GM12801 (cell line): Measurements from ENCODE around the gene DNAJC5.

Experiments used
- TF ChIP-seq, protein P1 (sequence below): IDR thresholded peaks from one replicate; pipeline ENCODE4 v1.5.1; 2011; ENCODE audit warnings: control low read depth; ENCODE audit not compliant: insufficient read length; ENCODE audit errors: extremely low read depth

DNAJC5 gene

DNA sequence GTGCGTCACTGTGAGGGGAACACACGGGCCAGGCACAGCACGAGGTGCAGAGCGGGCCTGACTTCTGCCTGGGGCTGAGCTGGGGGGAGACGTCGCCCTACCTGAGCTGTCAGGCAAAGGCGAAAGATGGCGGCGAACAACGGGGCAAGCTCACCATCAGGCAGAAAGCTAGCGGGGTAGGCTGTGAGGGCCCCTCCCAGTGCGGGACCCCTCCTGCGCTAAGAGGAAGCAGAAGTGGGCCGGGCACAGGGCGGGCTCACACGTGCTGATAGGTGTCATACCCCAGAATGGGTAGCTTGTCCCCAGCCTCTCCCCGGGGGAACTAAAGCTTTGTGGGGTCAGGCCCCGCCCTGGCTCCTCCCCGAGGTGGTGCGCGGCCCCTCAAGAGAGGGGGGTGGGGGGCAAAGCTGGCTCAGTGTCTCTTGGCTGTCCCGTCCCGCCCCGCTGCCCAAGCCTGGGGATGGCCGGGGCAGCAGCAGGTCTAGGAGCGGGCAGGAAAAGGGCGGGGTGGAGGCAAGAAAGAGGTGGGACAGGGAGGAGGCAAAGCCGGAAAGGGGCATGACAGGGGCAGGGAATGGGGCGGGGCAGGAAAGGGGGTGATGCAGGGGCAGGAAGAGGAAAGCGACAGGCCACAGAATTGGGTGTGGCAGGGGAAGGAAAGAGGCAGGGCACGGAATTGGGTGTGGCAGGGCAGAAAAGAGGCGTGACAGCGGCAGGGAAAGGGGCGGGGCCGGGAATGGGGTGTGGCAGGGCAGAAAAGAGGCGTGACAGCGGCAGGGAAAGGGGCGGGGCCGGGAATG, 46.6 kb downstream of the DNAJC5 start:
- TF ChIP-seq, protein P1, sequence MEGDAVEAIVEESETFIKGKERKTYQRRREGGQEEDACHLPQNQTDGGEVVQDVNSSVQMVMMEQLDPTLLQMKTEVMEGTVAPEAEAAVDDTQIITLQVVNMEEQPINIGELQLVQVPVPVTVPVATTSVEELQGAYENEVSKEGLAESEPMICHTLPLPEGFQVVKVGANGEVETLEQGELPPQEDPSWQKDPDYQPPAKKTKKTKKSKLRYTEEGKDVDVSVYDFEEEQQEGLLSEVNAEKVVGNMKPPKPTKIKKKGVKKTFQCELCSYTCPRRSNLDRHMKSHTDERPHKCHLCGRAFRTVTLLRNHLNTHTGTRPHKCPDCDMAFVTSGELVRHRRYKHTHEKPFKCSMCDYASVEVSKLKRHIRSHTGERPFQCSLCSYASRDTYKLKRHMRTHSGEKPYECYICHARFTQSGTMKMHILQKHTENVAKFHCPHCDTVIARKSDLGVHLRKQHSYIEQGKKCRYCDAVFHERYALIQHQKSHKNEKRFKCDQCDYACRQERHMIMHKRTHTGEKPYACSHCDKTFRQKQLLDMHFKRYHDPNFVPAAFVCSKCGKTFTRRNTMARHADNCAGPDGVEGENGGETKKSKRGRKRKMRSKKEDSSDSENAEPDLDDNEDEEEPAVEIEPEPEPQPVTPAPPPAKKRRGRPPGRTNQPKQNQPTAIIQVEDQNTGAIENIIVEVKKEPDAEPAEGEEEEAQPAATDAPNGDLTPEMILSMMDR, result no peak

DNA sequence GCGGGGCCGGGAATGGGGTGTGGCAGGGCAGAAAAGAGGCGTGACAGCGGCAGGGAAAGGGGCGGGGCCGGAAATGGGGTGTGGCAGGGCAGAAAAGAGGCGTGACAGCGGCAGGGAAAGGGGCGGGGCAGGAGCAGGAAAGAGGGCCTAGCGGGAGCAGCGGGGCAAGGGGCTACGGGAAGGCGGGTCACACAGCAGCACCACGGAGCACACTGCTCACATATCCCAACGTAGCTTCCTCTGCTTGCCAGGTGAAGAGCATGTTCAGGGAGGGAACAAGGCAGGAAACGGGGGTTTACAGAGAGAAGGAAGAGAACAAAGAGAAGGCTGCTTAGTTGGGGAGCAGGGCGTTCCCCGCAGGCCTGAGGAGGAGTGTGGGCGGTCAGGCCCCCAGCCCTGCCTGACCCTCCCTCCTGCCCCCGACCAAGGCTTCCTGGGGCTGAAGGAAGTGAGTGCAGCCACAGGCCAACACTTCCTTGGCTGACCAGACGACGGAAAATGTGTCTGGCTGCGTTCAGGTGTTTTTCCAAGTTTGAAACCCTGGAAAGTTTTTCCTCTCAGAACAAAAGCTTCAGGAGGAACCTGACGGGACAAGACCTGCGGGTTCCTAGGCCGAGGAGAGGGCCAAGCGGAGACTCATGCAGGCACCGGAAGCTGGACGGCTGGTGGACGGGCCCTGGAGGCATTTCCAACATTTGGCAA, 47.5 kb downstream of the DNAJC5 start:
- TF ChIP-seq, protein P1, result no peak

DNA sequence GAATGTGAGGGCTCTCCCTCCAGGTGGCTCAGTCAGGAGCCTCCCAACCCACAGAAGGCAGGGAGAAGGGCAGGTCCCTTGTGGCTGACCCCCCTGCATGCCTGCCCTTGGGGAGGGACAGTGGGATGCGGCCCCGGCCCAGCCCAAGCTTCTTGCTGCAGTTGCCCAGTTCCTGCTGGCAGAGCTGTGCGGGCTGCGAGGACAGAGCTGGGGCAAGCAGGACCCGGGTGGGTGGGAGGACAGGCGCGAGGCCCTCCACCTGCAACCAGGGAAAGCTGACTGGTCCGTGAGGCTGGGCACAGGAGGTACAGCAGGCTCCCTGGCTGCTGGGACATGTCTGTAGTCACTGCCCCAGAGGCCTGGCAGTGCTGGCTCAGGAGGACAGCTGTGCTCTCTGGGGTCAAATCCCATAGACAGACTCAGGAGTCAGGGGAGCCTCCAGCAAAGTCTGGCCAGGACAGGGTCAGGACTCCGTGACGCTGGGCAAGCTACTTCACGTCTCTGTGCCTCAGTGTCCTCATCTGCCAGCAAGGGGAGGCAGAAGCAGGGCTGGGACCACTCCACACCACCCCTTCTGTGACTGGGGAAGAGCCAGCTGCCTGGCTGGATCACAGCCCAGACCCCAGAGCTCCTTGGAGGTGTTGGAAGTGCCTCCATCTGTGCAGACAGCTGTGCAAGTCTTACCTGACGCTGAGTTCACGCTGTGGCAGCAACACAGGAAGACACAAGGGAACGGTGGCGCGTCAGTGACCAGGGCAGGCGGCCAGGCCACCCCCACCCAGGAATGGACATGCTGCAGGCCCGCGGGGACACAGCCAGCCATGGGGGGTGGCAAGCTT, 48.3 kb downstream of the DNAJC5 start:
- TF ChIP-seq, protein P1, result no peak

DNA sequence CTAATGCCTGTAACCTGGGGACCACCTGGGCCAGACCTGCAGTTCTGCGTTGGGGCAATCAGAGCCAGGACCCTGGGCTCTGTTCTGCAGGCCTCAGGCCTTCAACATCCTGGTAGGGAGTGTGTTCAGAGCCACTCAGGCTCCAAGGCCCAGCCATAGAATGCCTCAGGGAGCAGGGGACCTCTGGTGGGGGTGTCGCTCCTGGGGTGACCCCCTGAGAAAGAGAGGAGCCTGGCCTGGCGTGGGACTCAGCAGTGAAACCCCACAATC, 48.8 kb downstream of the DNAJC5 start:
- TF ChIP-seq, protein P1, result no peak

DNA sequence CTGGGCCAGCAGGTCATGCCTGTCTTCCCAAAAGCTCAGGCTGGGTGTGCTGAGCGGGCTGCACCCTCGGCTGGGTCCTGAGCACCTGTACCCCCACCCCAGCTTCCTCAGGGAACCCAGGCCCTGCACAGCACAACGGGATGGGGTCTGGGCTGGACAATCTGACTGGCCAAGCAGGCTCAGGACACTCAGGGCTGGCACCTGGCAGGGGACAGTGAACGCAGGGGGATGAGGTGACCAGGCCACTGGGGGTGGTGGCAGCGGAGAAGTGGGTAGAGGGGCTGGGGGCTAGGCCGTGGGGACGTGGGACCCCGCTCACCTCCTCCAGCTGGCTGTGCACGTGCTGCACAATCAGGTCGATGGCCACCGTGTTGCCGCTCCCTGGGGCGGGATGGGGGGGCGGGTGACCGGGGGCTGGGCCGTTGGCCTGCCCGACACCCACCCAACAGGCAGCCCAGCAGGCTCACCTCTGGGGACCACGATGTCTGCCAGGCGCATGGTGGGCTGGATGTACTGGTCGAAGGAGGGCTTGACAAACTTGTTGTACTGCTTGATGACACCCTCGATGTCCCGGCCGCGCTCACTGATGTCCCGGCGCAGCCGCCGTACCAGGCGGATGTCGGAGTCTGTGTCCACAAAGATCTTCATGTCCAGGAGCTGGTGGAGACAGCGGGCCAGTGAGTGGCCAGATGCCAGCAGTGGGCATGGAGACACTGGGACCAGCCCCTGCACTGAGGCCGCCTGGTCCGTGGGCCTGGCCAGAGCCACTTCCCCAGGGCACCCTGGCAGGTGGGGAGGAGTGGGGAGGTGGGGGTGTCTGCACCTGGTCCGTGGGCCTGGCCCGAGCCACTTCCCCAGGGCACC, 49.4 kb downstream of the DNAJC5 start:
- TF ChIP-seq, protein P1, result no peak

DNA sequence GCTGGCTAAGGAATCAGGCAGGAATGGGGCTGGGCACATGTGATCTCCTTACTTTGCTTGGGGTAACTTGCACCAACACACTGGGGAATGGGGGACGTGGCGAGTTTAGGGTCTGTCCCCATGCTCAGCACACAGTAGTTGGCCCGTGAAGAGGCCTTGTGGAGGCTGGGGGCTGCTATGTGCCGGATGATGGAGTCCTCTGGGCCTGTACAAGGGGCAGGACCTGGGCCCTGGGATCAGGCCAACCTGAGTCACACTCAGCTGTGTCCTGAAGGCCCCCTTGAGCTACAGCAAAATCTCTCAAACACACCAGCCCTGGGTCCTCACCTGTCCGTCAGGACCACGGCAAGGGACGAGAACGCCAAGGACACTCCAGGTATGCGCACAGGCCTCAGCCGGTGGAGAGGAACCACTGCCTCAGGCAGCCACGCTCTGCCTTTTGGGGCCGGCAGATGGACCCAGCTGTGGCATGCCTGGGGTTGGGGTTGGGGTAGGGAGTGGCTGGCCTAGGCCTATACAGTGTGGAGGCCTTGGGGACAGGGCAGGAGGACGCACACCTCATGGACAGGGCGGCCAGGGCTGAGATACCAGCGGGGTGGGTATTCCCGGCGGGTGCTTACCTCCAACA, 50.2 kb downstream of the DNAJC5 start:
- TF ChIP-seq, protein P1, result no peak
